Stimulated activated CD8-positive, alpha-beta memory T cell treated with anti-CD3 and anti-CD28 coated beads, Interleukin-15, amount 100 ng/mL, for 48 hours (primary cell): Measurements from ENCODE around the gene CDH23.
"Not testable (repeated sequence)": the region's sequence is repeated elsewhere in the genome, so short reads cannot be mapped to it uniquely, and the experiment has no call there.

ENCODE experiments used
- DNase-seq, 2 donors: peaks; one replicate each; pipeline ENCODE4 v3.0.0-alpha.2; 2020; ENCODE audit warnings: low read depth in 2 of 2

Gene CDH23

DNA sequence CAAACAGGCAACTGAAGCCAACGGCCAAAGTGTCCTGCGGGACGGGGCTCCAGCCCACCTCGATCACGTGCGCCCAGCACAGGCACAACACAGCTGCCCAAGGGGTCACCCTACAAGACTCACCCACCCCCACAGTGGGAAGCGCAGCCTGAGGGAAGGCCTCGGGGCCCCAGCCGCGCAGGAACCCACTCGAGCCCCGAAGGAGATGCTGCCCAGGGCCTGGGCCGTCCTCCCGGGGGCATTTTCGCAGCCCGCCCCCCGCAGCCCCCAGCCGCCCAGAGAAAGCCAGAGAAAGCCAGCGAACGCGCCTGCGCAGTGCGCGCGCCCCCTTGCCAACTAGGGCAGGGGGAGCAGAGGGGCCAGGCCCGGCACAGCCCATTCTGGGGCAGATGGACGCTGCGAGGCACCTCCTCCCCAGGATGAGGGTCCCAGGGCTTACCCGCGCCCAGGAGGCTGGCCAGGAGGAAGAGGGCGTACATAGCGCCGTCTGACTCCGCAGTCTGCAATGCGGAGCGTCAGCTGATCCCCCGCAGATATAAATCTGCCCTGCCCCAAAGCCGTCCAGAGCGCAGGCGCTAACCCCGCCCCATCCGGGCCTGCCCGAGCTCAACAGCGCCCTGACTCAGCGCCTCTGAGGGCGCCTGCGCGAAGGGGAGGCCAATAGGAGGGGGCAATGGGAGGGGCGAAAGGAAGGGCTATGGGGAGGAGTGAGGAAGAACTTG lies 454.2 kb downstream of the CDH23 start, which contains the start of gene PSAP:
Gene PSAP, minus strand, starts transcription at position 509 of the 722 bp plus-strand sequence. Its CDS starts 30 bp downstream, at position 479.
- peak; percentile 98 to 99 for DNase-seq

DNA sequence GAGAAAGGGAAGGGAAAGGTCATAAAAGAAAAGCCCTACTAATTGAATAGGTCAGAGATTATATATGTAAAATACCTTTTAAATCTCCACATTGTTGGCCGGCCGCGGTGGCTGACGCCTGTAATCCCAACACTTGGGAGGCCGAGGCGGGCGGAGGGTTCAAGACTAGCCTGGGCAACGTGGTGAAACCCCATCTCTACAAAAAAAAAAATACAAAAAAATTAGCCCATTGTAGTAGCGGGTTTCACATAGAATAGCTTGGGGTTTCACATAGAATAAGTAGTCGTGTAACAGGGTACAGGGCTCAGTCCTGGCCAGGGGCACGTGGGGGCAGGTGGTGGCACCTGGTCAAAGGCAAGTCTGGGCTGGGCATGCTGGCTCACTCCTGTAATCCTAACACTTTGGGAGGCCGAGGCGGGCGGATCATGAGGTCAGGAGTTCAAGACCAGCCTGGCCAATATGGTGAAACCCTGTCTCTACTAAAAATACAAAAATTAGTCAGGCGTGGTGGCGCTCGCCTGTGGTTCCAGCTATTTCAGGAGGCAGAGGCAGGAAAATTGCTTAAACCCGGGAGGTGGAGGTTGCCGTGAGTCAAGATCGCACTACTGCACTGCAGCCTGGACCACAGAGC lies 454.9 kb downstream of the CDH23 start:
- not testable (repeated sequence) for DNase-seq

DNA sequence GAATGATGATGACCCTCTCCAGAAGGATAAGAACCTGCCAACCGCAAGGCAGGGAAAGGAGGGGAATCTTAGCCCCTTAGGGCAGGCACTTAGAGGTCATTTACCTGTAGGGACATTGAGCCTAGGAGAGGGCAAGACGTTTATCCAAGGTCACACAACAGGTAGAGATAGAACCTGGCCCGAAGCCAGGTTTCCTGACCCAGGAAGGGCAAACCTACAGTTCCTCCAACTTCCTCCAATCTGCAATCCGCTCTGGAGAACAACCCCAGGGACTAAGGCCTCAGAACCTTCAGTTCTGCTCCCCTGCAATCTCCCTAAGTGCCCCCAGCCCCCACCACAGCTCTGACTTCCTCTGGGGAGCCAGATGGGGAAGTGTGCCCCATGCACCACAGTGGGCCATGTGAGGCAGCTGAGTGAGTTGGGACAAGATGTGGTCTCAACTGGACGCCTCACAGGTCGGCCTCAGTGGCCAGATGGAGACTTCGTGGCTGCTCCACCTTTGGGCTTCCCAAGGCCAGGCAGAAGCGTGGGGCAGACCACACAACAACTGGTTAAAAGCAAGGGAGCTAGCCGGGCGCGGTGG lies 455.7 kb downstream of the CDH23 start:
- no peak for DNase-seq

DNA sequence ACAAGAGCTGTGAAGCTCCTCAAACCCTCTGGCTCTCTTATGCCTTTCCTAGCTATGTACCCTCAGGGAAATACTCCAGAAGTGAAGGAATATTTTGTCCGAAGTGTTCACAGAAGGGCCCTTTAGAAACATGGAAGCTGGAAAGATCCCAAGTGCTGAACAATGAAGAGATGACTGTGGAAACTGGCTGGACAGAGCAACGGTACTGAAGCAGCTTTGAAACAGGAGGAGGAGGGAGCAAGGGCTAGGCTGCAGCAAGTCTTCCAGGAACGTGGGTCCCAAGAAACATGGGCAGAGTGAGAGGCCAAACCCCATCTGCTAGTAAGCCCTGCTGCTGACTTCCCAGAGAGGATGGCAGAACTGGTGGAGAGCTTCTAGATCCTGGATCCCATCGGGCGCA lies 457.3 kb downstream of the CDH23 start:
- DNase-seq = no peak

DNA sequence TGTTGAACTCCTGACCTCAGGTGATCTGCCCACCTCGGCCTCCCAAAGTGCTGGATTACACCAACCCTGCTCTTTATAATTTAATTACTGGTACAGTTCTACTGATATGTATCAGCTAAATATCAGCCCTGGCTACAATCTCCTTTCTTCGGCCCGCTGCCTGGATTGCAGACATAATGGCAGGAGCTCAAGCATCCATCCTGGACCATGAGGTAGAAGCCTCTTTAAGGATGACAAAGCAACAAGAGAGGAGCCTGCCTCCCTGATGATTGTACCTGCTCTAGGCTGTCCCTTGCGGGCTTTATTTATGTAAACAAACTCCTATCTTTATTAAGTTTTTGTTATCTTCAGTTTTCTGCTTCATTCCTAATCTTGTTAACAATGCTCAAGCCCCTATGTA lies 459.9 kb downstream of the CDH23 start:
- no peak for DNase-seq

DNA sequence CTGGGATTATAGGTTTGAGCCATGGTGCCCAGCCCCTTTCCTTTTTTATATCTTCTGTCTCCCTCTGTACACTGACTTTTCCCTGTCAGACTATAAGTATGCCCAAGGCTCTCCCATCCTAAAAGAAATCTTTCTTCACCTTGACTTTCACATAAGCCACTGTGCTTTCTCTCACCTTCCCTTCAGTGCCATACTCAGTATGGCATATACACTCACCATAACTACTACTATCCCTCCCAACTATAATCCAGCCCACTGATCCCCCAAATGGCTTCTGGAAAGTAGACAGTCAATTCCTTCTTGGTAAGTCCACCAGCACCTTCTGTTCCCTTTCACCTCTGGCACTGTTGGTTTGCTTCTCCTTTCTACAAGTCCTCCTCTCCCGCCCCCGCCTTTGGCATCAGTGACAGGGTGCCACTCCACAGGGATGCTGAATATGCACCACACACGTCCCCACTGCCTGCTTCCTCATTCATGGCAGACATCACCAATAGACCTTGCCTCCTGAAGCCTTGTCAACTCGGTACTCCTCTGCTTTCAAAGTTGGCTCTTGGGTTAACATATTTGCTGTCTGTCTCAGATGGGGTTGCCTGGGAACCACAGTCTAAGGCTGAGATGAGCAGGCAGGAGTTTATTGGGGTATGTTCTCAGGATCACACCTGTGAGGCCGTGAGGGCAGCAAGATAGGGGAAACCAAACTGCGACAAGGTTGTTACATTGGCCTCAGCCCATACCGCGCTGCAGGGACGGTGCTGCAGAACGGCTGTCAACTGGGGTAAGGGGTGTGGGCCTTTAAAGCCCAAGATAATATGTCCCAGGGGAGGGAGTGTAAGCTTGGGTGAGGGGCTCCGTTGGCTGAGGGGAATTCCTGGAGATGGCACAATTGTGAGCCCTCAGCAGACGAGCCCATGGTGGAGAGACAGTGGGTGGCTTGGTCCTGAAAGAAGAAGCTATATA lies 461.5 kb downstream of the CDH23 start:
- DNase-seq = no peak

DNA sequence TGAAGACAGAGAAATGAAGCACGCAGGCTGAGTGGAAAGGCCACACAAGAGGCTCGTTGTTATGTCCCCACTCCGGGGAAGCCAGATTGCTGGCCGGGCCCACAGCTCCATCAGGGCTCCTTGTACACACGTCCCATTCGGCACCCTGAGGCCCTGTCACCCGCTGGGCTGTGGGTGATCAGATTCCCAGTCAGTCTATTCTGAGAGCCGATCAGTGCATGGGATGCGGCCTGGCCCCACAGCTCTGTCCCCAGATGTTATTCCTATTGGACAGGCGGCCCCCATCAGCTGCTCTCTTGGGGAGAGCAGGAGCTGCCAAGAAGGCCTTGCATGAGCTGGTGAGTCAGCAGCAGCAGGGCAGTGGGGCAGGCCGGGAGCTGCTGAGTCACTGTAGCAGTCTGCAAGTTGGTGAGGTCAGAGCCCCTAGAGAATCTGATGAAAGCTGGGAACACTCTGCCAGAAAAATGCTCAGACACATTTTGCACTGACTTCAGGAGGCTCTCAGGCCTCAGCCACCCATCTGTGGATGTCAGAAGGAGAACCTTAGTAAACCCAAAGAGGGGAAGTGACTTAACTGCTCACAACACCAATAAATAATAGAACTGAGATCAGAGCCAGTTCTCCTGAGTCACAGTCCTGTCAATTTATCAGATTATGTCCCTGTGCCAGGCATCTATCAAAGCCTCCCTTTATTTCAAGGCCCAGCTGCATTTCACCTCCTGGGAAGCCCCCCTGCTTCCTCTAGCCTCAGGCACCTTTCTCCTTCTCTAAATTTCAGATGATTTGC lies 463.7 kb downstream of the CDH23 start:
- DNase-seq = peak in 1 of 2 donors; percentile 49

DNA sequence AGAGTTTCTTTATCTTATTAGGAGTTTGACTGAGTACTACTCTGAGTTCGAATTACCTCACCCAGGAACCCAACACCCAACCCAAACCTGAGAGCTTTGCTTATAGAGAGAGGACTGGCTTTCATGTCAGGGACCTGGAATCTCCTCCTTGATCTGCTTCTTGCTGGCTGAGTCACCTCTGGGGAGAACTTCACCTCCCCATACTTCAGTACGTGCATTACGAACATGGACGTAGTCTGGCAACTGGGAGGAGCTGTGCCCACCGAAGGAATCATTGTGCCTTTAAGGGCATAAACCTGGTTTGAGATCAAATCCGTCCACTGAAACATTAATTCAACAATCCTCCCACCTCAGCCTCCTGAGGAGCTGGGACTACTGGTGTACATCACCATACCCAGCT lies 466.5 kb downstream of the CDH23 start:
- no peak for DNase-seq

DNA sequence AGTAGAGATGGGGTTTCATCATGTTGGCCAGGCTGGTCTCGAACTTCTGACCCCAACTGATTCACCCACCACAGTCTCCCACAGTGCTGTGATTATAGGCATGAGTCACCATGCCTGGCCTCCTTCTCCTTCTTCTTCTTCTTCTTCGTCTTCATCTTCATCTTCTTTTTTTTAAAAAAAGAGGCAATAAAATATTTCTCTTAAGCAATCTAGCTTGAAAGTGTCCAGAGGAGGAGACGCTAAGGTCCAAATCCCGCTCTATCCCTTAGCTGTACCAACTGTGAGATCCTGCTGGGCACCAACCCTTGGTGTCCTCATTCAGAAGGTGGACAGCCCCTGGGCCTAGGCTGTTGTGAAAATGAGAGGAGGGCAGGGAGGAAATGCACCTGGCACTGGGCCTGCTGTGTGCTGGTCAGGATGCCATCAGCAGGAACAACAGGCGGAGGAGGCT lies 468.2 kb downstream of the CDH23 start:
- no peak for DNase-seq
